ENCODE data around the gene AATF.

Gene AATF

DNA sequence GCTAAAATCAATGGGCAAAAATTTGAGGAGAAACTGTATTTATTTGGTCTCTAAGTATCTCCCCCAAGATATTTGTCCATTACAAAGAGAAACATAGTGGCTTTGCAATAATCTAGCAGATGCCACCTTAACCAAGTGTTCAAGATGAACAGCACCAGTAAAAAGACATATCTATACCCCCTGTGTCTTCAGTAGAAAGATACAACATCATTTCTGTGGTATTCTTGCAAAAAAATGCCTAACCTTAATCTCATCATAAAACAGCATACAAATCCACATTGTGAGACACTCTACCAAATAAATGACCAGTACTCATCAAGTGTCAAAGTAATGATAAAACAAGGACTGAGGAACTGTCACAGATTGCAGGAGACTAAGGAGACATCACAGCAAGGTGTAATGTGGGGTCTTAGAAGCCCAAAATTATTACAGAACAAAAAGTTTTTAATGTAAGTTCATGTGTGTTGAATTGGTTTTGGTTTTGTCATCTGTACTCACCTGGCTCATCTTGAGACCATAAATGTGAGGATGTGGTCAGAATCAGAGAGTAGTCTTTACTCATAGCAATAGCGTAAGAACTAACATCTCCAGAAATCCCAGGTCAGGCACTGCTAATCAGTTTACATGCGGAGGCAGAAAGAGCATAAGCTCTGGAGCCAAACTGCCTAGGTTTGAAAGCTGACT, 77.2 kb downstream of the AATF start:
- no peak overlapping the region for H3K4me3 ChIP-seq (replicated peaks; ENCODE audit: low read depth, low read length)
- no peak for TF ChIP-seq CTCF (IDR thresholded peaks at IDR 0.05; ENCODE audit: low read depth, low read length, missing control alignments)
- no peak for DNase-seq (ENCODE audit: extremely low read depth, low read depth)

GRCh38 chr17:37026531-37026869, 77.7 kb downstream of the AATF start:
- no peak for TF ChIP-seq CTCF (IDR thresholded peaks at IDR 0.05; ENCODE audit: low read depth, low read length, missing control alignments)
- no peak for DNase-seq (ENCODE audit: extremely low read depth, low read depth)
- no peak overlapping the region for H3K4me3 ChIP-seq (replicated peaks; ENCODE audit: low read depth, low read length)

DNA sequence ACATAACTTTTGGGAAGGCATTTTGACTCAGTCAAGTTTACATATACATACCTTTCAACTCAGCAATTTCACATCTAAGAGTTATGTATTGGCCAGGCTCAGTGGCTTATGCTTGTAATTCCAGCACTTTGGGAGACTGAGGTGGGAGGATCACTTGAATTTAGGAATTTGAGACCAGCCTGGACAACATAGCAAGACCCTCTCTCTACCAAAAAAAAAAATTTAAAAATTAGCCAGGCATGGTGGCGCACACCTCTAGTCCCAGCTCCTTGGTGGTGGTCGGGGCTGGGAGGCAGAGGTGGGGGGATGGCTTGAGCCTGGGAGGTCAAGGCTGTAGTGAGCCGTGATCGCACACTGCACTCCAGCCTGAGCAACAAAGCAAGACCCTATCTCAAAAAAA, 79.3 kb downstream of the AATF start:
- no peak for DNase-seq (ENCODE audit: extremely low read depth, low read depth)
- no peak for TF ChIP-seq CTCF (IDR thresholded peaks at IDR 0.05; ENCODE audit: low read depth, low read length, missing control alignments)

DNA sequence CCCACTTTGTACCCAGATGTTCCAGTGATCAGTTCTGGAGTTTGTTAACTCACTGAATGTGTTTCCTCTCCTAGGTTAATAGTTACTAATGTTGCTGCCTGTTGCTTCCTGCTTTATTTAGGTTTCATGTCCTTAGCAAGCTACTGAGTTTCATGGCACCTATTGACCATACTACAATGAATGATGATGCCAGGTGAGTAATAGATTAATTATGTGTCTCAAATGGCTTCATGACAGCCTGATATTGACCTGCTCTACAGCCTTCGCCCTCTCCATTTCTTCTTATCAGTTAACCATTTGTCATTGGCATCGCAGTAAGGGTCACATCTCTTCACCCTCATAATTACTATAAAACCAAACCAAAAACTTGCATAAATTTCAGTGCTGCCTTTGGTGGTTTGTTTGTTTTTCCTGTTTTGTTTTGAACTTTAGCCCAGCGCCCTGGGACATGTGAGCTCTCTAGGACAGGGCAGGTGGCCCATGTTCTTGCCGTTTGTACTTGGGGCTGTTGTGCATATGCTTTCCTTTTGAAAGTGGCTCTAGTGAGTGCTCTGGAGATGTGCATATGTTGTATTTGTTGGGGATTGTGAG, 82.8 kb downstream of the AATF start:
- no peak for TF ChIP-seq CTCF (IDR thresholded peaks at IDR 0.05; ENCODE audit: low read depth, low read length, missing control alignments)
- no peak overlapping the region for H3K4me3 ChIP-seq (replicated peaks; ENCODE audit: low read depth, low read length)
- DNase-seq (ENCODE audit: extremely low read depth, low read depth), result no peak

More for the DNA sequence above, 79.3 kb downstream of the AATF start:
- H3K4me3 ChIP-seq (replicated peaks; ENCODE audit: low read depth, low read length), result no peak overlapping the region

GRCh38 chr17:37037590-37038155, 88.9 kb downstream of the AATF start:
- no peak for TF ChIP-seq CTCF (IDR thresholded peaks at IDR 0.05; ENCODE audit: low read depth, low read length, missing control alignments)

DNA sequence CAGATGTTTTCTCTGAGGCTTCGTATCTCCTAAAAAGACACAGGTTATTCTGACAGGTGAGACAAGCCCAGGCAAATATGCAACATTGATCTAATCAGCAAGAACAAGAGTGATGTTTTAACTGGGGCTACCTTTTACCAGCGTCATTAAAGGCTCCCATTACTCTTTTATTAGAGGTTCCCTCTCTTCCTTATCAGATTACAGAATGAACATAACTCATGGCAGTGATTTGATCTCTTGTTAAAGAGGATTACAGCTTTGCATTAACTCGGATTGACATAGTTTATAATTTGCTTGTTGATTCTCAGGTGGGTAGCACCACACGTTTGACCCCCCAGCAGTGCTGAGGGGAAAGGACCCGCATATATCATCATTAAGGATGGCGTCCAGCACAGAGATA, 90.5 kb downstream of the AATF start:
- DNase-seq (ENCODE audit: extremely low read depth, low read depth), result no peak
- TF ChIP-seq CTCF (IDR thresholded peaks at IDR 0.05; ENCODE audit: low read depth, low read length, missing control alignments), result no peak
- no peak overlapping the region for H3K4me3 ChIP-seq (replicated peaks; ENCODE audit: low read depth, low read length)

More at GRCh38 chr17:37037590-37038155, 88.9 kb downstream of the AATF start:
- H3K4me3 ChIP-seq (replicated peaks; ENCODE audit: low read depth, low read length), result no peak overlapping the region
- DNase-seq (ENCODE audit: extremely low read depth, low read depth), result no peak

All from HFF-Myc (cell line).